ENCODE data around the gene ANO7. TPM values are rescaled to one million over a fixed set of nuclear protein-coding genes. Genes with fewer than 3 reads are reported as not detected.
"Not testable (repeated sequence)": the region's sequence is repeated elsewhere in the genome, so short reads cannot be mapped to it uniquely, and the experiment has no call there.

The ANO7 gene
- total and polyA plus RNA-seq, 3 experiments from 2014 or later, result 0.83 to 0.86 TPM; not detected in 1

DNA sequence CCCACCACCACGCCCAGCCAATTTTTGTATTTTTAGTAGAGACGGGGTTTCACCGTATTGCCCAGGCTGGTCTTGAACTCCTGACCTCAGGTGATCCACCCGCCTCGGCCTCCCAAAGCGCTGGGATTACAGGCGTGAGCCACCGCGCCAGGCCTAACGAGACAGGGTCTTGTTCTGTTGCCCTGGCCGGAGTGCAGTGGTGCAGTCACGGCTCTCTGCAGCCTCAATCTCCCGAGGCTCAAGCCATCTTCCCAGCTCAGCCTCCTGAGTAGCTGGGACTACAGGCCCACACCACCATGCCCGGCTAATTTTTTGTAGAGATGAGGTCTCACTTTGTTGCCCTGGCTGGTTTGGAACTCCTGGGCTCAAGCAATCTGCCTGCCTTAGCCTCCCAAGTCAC lies 8.8 kb downstream of the ANO7 start:
- H3K4me1 ChIP-seq (ENCODE audit: insufficient read depth, low read length); H3K27me3 ChIP-seq (ENCODE audit: insufficient read depth, low read length, poor library complexity, severe bottlenecking); H3K36me3 ChIP-seq (ENCODE audit: insufficient read depth, low read length); H3K9me3 Mint-ChIP-seq; H3K4me3 Mint-ChIP-seq; H3K4me1 Mint-ChIP-seq; H3K36me3 Mint-ChIP-seq; POLR2A ChIA-PET; CTCF ChIA-PET; H3K4me3 ChIP-seq (ENCODE audit: low read length); H3K27ac ChIP-seq (ENCODE audit: low read depth, low read length); DNase-seq; H3K27me3 Mint-ChIP-seq; H3K9me3 ChIP-seq (ENCODE audit: low read length): not testable (repeated sequence)
- peak overlapping the region in 1 of 8 donors; percentile 54 for H3K27ac Mint-ChIP-seq

DNA sequence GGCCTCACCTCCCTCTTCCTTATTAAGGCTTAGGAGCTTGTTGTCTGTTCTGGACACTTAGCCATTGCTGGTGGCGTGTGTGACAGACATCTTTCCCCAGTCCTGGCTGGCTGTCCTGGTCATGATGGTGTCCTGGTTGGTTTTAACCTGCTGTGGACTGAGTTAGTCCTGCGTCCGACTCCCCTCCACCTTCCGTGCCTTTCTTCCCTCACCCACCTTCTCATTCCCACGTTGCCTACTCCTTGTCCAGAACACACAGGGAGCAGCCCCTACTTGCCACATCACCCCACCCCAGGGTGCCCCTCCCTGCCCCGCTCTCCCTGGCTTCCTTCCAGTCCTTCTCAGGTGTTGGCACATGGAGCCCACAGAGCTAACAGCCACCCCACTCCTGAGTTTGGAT lies 9.5 kb downstream of the ANO7 start:
- Histone ChIP-seq H3K27me3 (ENCODE audit: insufficient read depth, low read length, poor library complexity, severe bottlenecking) (no peaks in the 10 kb centered on the region), H3K36me3 (ENCODE audit: insufficient read depth, low read length) (no peaks in the 10 kb centered on the region), H3K27ac (ENCODE audit: low read depth, low read length) (no peak overlapping the region), H3K4me3 (ENCODE audit: low read length) (no peak overlapping the region), H3K4me1 (ENCODE audit: insufficient read depth, low read length) (no peaks in the 10 kb centered on the region), H3K9me3 (ENCODE audit: low read length) (no peaks in the 10 kb centered on the region)
- Mint-ChIP-seq H3K4me3 (no peak overlapping the region), H3K9me3 (no peaks in the 10 kb centered on the region), H3K36me3 (no peaks in the 10 kb centered on the region), H3K27me3 (no peaks in the 10 kb centered on the region), H3K4me1 (no peaks in the 10 kb centered on the region), H3K27ac (no peak overlapping the region)
- DNase-seq, result no peak
- ChIA-PET CTCF (interaction anchor here (1.1 kb wide), 1 partner anchor 11 kb away, joined by 3 read pairs; no protein-coding TSS in a partner anchor), POLR2A (no interaction called here)

DNA sequence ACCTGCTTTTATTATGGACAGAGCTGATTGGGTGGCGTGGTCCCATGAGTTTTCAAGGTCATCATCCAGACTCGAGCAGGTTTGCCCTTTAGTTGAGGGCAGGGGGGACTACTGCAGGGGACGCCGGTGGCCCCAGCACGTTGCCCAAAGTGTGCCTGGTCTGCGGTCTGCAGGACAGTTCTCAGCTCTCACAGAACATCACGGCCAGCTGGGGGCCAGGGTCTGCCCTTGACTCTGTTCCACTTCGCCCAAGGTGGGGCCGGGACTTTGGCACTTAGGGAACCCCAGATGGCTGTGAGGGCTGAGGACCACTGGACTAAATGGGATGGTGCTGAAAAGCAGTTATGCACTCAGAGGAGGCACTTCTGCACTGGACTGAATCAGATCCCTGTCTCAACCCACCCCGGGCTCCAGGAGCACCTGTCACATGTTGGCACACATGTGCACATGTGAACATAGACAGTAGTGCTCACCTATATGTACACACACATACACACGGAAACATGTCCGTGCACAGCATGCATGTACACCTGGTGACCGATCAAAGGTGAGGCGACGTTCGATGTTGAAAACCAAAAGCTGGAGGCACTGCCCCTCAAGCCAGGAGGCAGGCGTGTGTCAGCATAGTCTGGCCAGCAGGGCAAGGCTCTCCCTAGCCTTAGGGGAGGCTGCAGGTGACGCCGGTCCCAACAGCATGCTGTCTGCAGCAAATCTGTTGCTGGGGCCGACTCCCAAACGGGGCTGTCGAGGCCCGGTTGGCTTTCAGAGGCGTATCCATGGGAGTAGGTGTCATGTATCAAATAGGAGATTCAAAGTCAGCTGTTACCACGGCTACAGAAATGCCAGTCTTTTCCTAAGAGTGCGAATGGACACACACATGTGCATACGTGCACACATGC lies 10.2 kb downstream of the ANO7 start:
- Mint-ChIP-seq H3K9me3 (no peaks in the 10 kb centered on the region), H3K36me3 (no peaks in the 10 kb centered on the region), H3K4me1 (no peaks in the 10 kb centered on the region), H3K4me3 (no peak overlapping the region), H3K27ac (no peak overlapping the region), H3K27me3 (no peaks in the 10 kb centered on the region)
- DNase-seq, result no peak
- POLR2A ChIA-PET, result no interaction called here
- H3K36me3 ChIP-seq (ENCODE audit: insufficient read depth, low read length), result no peaks in the 10 kb centered on the region
- no peaks in the 10 kb centered on the region for H3K27me3 ChIP-seq (ENCODE audit: insufficient read depth, low read length, poor library complexity, severe bottlenecking)
- no peak overlapping the region for H3K27ac ChIP-seq (ENCODE audit: low read depth, low read length)
- no peak overlapping the region for H3K4me3 ChIP-seq (ENCODE audit: low read length)
- H3K4me1 ChIP-seq (ENCODE audit: insufficient read depth, low read length), result no peaks in the 10 kb centered on the region
- no peaks in the 10 kb centered on the region for H3K9me3 ChIP-seq (ENCODE audit: low read length)
- CTCF ChIA-PET, result interaction anchor here (1.1 kb wide), 1 partner anchor 12 kb away, joined by 3 read pairs; no protein-coding TSS in a partner anchor

DNA sequence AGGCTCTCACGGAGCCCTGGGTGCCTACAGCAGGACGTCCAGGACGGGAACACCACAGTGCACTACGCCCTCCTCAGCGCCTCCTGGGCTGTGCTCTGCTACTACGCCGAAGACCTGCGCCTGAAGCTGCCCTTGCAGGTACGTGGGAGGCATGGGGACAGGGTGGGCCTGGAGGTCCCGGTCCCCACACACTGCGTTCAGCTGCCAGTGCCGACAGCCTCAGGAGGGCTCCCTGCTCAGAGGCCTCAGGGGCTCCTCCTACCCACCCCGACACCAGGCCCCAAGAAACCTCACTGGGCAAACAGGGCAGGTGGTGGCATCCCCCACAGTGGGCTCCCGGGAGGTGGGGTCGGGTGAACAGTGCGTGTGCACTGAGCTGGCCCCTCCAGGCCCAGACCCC lies 10.8 kb downstream of the ANO7 start:
- no peaks in the 10 kb centered on the region for H3K27me3 Mint-ChIP-seq
- DNase-seq, result no peak
- H3K4me1 Mint-ChIP-seq, result no peaks in the 10 kb centered on the region
- Histone ChIP-seq H3K27ac (ENCODE audit: low read depth, low read length) (no peak overlapping the region), H3K4me3 (ENCODE audit: low read length) (no peak overlapping the region), H3K4me1 (ENCODE audit: insufficient read depth, low read length) (no peaks in the 10 kb centered on the region), H3K27me3 (ENCODE audit: insufficient read depth, low read length, poor library complexity, severe bottlenecking) (no peaks in the 10 kb centered on the region), H3K9me3 (ENCODE audit: low read length) (no peaks in the 10 kb centered on the region), H3K36me3 (ENCODE audit: insufficient read depth, low read length) (no peaks in the 10 kb centered on the region)
- ChIA-PET CTCF (no interaction called here), POLR2A (no interaction called here)
- no peaks in the 10 kb centered on the region for H3K9me3 Mint-ChIP-seq
- no peak overlapping the region for H3K27ac Mint-ChIP-seq
- H3K4me3 Mint-ChIP-seq, result no peak overlapping the region
- H3K36me3 Mint-ChIP-seq, result no peaks in the 10 kb centered on the region

DNA sequence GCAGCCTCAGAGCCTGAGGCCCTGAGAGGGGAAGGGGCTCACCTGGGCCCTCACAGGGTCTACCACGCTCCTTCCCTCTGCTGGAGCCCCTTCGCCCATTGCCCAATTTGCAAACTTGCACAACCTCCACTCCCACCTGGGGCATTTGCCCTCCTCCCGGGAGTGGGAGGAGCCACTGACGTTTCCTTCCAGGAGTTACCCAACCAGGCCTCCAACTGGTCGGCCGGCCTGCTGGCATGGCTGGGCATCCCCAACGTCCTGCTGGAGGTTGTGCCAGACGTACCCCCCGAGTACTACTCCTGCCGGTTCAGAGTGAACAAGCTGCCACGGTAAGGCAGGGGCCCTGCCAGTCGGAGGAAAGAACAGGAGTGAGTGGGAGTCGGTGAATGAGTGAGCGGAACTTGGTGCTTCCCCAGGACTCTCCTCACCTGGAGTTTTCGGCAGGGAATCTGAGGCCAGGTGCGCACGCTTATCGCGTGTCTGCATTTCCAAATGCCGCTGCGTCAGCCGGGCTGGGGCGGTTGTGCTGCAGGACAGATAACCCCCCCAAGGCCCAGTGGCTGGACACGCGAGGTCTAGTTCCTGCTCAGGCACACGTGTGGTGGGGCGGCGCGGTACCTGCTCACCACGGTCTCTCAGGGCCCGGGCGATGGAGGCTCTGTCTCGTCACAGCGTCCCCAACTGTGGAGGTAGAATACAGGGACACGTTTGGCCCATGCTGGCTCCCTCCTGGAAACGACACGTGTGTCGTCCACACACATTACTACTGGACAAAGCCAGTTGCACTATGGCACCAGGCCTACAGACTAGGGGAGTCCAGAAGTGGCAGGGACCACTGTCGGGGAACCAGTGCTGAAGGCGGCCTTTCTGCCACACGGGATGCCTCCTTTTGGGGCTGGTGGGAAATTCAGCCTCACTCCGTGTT lies 11.7 kb downstream of the ANO7 start:
- Histone ChIP-seq H3K9me3 (ENCODE audit: low read length) (no peaks in the 10 kb centered on the region), H3K36me3 (ENCODE audit: insufficient read depth, low read length) (no peaks in the 10 kb centered on the region), H3K4me1 (ENCODE audit: insufficient read depth, low read length) (no peaks in the 10 kb centered on the region), H3K27me3 (ENCODE audit: insufficient read depth, low read length, poor library complexity, severe bottlenecking) (no peaks in the 10 kb centered on the region), H3K4me3 (ENCODE audit: low read length) (no peak overlapping the region), H3K27ac (ENCODE audit: low read depth, low read length) (no peak overlapping the region)
- ChIA-PET CTCF (no interaction called here), POLR2A (no interaction called here)
- H3K27ac Mint-ChIP-seq, result no peak overlapping the region
- no peaks in the 10 kb centered on the region for H3K4me1 Mint-ChIP-seq
- H3K9me3 Mint-ChIP-seq, result no peaks in the 10 kb centered on the region
- no peak overlapping the region for H3K4me3 Mint-ChIP-seq
- no peaks in the 10 kb centered on the region for H3K36me3 Mint-ChIP-seq
- no peaks in the 10 kb centered on the region for H3K27me3 Mint-ChIP-seq
- DNase-seq, result no peak

DNA sequence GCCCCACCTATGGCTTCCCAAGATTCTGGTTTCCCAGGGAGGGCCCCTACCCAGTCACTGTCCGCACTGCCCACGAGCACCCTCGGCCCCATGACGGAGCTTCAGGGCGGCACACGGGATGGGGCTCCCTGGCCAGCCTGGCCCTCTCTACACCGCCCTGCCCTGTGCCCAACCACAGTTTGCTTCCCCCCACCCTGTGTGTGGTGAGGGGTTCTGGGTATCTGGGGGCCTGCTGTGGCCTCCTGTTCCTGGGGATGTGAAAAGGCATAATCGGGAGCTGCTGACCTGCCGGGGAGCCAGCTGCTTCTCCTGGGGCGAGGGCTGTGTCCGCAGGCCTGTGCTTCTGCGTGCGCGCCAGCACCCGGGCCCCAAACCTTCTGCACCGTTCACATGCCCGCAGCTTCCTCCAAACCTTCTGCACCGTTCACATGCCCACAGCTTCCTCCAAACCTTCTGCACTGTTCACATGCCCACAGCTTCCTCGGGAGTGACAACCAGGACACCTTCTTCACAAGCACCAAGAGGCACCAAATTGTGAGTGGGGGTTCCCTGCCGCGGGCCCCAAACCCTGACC lies 12.4 kb downstream of the ANO7 start:
- Histone ChIP-seq H3K9me3 (ENCODE audit: low read length) (no peaks in the 10 kb centered on the region), H3K4me3 (ENCODE audit: low read length) (no peak overlapping the region), H3K4me1 (ENCODE audit: insufficient read depth, low read length) (no peaks in the 10 kb centered on the region), H3K36me3 (ENCODE audit: insufficient read depth, low read length) (no peaks in the 10 kb centered on the region), H3K27ac (ENCODE audit: low read depth, low read length) (no peak overlapping the region), H3K27me3 (ENCODE audit: insufficient read depth, low read length, poor library complexity, severe bottlenecking) (no peaks in the 10 kb centered on the region)
- no peaks in the 10 kb centered on the region for H3K36me3 Mint-ChIP-seq
- DNase-seq, result no peak
- ChIA-PET POLR2A (no interaction called here), CTCF (no interaction called here)
- H3K4me3 Mint-ChIP-seq, result no peak overlapping the region
- H3K4me1 Mint-ChIP-seq, result no peaks in the 10 kb centered on the region
- no peaks in the 10 kb centered on the region for H3K27me3 Mint-ChIP-seq
- H3K9me3 Mint-ChIP-seq, result no peaks in the 10 kb centered on the region
- H3K27ac Mint-ChIP-seq, result no peak overlapping the region

DNA sequence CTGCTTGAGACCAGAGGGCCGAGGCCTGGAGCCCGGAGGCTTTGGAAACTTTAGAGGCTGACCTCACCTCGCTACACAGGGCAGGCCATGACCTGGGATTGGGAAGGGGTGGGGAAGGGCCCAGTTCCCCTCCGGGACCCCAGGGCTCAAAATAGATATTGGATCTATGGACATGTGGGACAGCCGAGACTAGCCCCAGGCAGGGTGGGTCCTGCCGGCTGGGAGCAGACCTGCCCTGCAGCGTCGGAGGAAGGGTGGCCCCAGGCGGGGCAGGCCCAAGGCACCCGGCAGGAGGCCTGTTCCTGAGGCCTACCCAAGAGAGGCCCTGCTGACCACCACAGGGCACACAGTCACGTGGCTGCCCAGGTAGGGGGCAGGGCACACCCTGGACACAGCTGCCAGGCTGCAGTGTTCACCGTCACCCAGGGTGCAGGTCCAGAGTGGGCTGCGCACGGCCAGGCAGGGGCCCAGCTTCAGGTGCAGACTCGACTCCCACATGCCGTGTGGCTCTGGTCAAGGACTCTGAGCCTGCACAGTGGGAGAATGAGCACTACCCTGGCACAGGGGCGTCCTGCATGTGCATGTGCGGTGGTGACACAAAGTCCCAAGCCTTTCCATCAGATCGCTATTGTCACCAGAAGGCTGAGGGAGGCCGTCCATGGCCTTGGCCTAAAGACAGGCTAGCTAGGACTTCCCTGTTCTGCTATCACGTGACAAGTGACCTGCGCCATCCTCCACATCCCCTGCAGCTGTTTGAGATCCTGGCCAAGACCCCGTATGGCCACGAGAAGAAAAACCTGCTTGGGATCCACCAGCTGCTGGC lies 13.2 kb downstream of the ANO7 start:
- H3K9me3 ChIP-seq (ENCODE audit: low read length), result no peaks in the 10 kb centered on the region
- Mint-ChIP-seq H3K27ac (no peak overlapping the region), H3K9me3 (no peaks in the 10 kb centered on the region), H3K36me3 (no peaks in the 10 kb centered on the region), H3K27me3 (no peaks in the 10 kb centered on the region), H3K4me3 (no peak overlapping the region), H3K4me1 (no peaks in the 10 kb centered on the region)
- H3K27ac ChIP-seq (ENCODE audit: low read depth, low read length), result no peak overlapping the region
- H3K4me1 ChIP-seq (ENCODE audit: insufficient read depth, low read length), result no peaks in the 10 kb centered on the region
- no peak for DNase-seq
- no peaks in the 10 kb centered on the region for H3K36me3 ChIP-seq (ENCODE audit: insufficient read depth, low read length)
- H3K27me3 ChIP-seq (ENCODE audit: insufficient read depth, low read length, poor library complexity, severe bottlenecking), result no peaks in the 10 kb centered on the region
- H3K4me3 ChIP-seq (ENCODE audit: low read length), result no peak overlapping the region
- CTCF ChIA-PET, result interaction anchor here (1.2 kb wide), 1 partner anchor 687 kb away, joined by 3 read pairs; no protein-coding TSS in a partner anchor
- POLR2A ChIA-PET, result no interaction called here
